Limb (tissue), 2 donors: ENCODE measurements around the gene C19orf67.

Source experiments
- DNase-seq, 2 donors: peaks; one replicate each; pipeline ENCODE4 v3.0.0-alpha.2; 2016; ENCODE audit errors: extremely low spot score in 2 of 2

C19orf67 gene

GRCh38 chr19:14086098-14086497, 515 bp upstream of the C19orf67 start:
- DNase-seq = no peak

GRCh38 chr19:14082675-14082960, 3.0 kb downstream of the C19orf67 start:
- DNase-seq = no peak

DNA sequence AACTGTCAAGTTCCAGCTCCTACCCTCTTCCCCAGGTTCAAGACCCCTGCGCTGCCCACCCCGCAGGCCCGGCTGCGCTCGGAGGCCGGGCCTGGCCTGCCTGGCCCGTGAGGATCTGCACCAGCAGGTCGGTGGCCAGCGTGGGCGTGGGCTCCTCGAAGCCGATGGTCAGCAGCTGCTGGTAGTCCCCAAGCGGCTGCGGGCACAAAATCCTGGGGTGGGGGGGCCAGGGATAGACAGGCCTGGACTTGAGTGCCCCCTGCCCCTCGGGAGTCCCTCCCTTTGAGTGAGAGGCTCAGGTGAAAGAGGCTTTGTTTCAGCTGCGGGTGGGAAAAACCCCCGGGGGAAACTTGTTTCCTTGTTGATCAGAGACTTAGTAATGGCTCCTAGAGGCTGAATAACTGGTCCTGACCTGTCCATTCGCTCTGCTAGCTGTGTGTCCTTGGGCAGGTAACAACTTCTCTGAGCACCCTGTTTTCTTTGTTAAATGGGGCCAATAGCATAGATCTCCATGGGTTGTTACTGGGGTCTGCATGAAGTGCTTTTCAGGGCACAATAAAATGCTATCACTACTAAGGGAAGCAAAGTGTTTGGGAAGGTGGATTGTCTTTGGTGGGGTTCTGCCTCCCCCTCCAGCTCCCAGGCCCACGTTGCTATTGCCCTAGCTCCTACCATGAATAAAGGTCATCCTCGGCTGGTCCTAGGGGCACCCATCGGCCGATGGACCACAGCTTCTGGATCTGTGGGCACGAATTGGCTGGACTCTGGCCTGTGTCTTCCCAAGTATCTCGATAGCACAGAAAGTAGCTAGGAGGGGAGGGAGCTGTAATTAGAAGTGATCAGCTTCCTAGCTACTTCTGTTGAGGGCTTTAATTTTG, 3.5 kb downstream of the C19orf67 start:
- DNase-seq = no peak

- peak; percentile 98 to 100 for DNase-seq
Measured at GRCh38 chr19:14080887-14081796, 4.4 kb downstream of the C19orf67 start.

DNA sequence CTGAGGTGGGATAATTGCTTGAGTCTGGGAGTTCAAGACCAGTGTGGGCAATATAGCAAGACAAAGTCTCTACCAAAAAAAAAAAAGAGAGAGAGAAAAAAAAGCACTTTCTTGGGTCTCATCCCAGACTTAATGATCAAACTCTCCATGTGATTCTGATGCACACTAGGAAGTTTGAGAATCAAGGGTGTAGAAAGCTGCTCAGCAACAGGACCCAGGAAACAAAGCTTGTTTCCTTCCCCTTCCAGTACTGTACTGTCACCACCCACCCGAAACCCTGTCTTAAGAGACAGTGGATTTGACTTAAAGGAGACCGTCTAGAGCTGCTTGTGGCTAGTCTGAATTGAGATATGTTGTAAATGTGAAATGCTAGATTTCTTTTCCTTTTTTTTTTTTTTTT, 7.2 kb downstream of the C19orf67 start:
- DNase-seq = no peak

GRCh38 chr19:14073925-14074838, 11.4 kb downstream of the C19orf67 start:
- DNase-seq = peak in 1 of 2 donors; percentile 60

- DNase-seq = peak; percentile 58 to 87
Measured at GRCh38 chr19:14073261-14073924, 12.2 kb downstream of the C19orf67 start.

- DNase-seq = peak in 1 of 2 donors; percentile 57
Measured at GRCh38 chr19:14072535-14073260, 12.9 kb downstream of the C19orf67 start, which contains the start of gene MISP3. Gene MISP3 (plus strand): TSS chr19:14072786. CDS start chr19:14073310, 524 bp downstream.

DNA sequence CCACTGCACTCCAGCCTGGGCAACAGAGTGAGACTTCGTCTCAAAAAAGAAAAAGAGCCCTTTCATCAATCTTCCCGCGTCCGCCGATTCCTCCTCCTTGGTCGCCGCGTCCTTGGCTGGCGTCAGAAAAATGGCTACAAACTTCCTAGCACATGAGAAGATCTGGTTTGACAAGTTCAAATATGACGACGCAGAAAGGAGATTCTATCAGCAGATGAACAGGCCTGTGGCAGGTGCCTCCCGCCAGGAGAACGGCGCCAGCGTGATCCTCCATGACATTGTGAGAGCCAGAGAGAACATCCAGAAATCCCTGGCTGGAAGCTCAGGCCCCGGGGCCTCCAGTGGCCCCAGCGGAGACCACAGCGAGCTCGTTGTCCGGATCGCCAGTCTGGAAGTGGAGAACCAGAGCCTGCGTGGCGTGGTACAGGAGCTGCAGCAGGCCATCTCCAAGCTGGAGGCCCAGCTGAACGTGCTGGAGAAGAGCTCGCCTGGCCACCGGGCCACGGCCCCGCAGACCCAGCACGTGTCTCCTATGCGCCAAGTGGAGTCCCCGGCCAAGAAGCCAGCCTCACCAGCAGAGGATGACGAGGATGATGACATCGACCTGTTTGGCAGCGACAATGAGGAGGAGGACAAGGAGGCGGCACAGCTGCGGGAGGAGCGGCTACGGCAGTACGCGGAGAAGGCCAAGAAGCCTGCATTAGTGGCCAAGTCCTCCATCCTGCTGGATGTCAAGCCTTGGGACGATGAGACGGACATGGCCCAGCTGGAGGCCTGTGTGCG, 15.1 kb downstream of the C19orf67 start:
- DNase-seq = no peak

DNA sequence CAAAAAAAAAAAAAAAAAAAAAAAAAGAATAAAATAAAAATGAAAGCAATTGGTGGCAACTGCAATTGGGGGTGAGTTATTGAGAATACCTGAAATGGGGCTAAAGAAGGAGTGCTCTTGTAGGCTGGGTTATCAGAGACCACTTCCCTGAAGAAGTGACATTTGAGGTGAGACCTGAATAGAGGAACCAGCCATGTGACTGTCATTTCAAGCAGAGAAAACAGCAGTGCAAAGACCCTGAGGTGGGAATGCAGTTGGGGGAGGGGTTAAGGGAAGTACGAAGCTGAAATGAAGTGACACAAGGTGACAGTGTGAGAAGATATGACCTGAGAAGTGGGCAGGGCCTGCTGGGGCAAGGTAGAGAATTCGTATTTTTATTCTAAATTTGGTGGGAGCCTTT, 19.4 kb downstream of the C19orf67 start:
- no peak for DNase-seq

DNA sequence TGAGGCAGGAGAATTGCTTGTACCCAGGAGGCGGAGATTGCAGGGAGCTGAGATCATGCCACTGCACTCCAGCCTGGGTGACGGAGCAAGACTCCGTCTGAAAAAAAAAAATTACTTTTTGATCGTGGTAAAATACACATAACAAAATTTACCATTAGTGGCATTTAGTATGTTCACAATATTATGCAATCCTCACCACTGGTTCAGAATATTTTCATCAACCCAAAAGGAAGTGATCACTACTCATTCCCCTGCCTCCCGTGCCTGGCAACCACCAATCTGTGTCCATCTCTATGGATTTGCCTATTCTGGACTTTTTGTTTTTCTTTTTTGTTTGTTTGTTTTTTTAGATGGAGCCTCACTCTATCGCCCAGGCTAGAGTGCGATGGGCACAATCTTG, 22.5 kb downstream of the C19orf67 start:
- DNase-seq = no peak

DNA sequence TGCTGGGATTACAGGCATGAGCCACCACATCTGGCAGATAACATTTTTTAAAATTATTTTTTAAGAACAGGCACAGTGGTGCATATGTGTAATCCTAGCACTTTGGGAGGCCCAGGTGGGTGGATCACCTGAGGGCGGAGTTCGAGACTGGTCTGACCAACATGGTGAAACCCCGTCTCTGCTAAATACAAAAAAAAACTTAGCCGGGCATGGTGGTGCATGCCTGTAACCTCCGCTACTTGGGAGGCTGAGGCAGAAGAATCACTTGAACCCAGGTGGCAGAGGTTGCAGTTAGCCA, 23.1 kb downstream of the C19orf67 start:
- DNase-seq = no peak

- no peak for DNase-seq
Measured at GRCh38 chr19:14061751-14062557, 23.6 kb downstream of the C19orf67 start, which contains the start of gene PALM3. Gene PALM3 (minus strand): TSS chr19:14062076. CDS start chr19:14061980, 96 bp downstream.

DNA sequence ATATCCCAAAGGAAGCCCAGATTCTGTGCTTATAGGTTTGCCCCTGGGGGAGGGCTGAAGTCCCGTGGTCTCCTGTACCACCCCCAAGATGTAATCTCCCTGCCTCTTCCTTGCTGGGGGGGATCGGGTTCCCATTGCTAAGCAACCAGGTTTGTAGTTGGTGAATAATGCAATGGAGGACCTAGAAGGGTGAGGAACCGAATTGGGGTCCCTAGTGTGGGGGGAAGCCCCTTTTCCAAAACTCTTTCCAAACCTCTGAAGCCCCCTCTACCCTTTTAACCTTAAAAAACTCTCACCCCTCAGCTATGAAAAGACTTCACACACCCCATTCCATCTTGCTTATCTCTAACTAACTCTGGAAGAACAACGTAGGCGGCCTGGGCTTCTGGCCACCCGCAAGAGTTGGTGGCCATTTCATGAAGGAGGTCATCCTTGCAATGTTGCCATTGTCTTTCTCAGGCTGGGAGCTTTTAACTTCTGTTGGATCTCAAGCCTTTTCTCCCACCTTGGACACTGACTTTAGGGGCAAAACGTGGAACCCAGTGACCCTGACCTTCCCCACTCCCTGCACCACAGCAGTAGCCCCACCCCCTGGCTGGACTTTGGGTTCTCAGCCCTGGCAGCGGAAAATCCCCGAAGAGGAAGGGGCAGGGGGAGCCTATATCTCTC, 24.4 kb downstream of the C19orf67 start:
- no peak for DNase-seq

DNA sequence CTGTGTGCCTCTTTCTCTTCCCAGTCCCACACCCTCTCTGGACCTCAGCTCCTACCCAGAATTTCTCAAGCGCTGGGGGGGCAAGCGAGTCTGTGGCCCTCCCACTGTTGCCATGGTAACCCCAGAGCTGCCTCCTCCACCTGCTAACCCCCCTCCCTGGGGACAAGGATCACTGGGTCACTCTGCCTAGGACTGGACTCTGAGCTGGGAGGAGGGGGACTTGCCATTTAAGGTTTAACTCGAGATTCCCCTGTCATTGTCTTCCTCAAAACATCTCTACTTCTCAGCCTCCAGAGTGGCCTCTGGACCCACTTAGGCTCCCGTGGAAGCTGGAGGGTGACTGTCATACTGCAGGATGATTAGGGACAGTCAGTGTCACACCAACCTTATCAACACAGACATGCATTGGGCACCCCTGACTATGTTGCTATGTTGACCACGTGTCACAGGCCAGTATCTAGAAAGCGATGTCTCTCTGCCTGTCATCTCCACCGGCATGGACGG, 25.9 kb downstream of the C19orf67 start:
- DNase-seq = no peak

GRCh38 chr19:14059093-14059480, 26.5 kb downstream of the C19orf67 start:
- DNase-seq = no peak

GRCh38 chr19:14058182-14059092, 27.1 kb downstream of the C19orf67 start:
- no peak for DNase-seq
